CD4-positive, alpha-beta T cell (primary cell): Measurements from ENCODE around the gene BSG. TPM values are rescaled to one million over a fixed set of nuclear protein-coding genes. Genes with fewer than 3 reads are reported as not detected.
"Not testable (repeated sequence)": the region's sequence is repeated elsewhere in the genome, so short reads cannot be mapped to it uniquely, and the experiment has no call there.

Experiments
- ATAC-seq: fragments of 200-7000 bp; cut with Tn5 transposase; one replicate; pipeline ENCODE4 v1.10.0; 2022; ENCODE audit warnings: mild to moderate bottlenecking; ENCODE audit not compliant: poor library complexity
- CTCF ChIA-PET: fragments of 350-600 bp; sonication (Branson Sonifier 250); formaldehyde crosslinking; loops from one replicate; lab custom pipeline; 2021; ENCODE audit warnings: antibody characterized with exemption, inconsistent platforms; lab: Charles Lee
- POLR2A ChIA-PET: fragments of 350-600 bp; sonication (Branson Sonifier 250); formaldehyde crosslinking; loops from one replicate; lab custom pipeline; 2021; ENCODE audit warnings: antibody characterized with exemption, inconsistent platforms; lab: Charles Lee
- DNase-seq, 14 experiments: peaks; one replicate each; pipeline ENCODE4 v3.0.0-alpha.2; 2013 to 2020; ENCODE audit warnings: mixed read lengths in 2 of 14
- H3K27ac ChIP-seq, 2 donors: one replicate each; pipeline versions ENCODE4 v1.5.1 to v1.7.0; 2013; ENCODE audit warnings: low read length in 2 of 2, low read depth in 1 of 2, mild to moderate bottlenecking in 1 of 2
- H3K27me3 ChIP-seq, 2 experiments: 1 replicate in 1 of 2; 2 replicates in 1 of 2; pipeline versions ENCODE4 v1.6.1 to v1.7.0; 2013; ENCODE audit warnings: low read length in 2 of 2, control low read depth in 1 of 2, mild to moderate bottlenecking in 1 of 2, moderate library complexity in 1 of 2; ENCODE audit not compliant: insufficient read depth in 2 of 2, control insufficient read depth in 1 of 2
- H3K36me3 ChIP-seq: one replicate; pipeline ENCODE4 v1.6.1; 2013; ENCODE audit warnings: low read length, control low read depth; ENCODE audit not compliant: insufficient read depth
- H3K4me1 ChIP-seq: one replicate; pipeline ENCODE4 v1.6.1; 2013; ENCODE audit warnings: low read length, control low read depth; ENCODE audit not compliant: insufficient read depth
- H3K4me3 ChIP-seq: one replicate; pipeline ENCODE4 v1.5.1; 2013; ENCODE audit warnings: mild to moderate bottlenecking, low read length, moderate library complexity
- H3K9me3 ChIP-seq, 2 experiments: 1 replicate in 1 of 2; 2 replicates in 1 of 2; pipeline versions ENCODE4 v1.6.1 to v1.7.0; 2013; ENCODE audit warnings: low read length in 2 of 2, mild to moderate bottlenecking in 2 of 2, control low read depth in 1 of 2, moderate library complexity in 1 of 2; ENCODE audit not compliant: control insufficient read depth in 1 of 2, insufficient read depth in 1 of 2
- H3K27ac Mint-ChIP-seq: one replicate; pipeline ENCODE4 v1.8.0; 2020; ENCODE audit warnings: mixed read lengths
- H3K27me3 Mint-ChIP-seq: one replicate; pipeline ENCODE4 v1.8.0; 2021; ENCODE audit warnings: mixed read lengths
- H3K36me3 Mint-ChIP-seq: one replicate; pipeline ENCODE4 v1.8.0; 2021; ENCODE audit warnings: low read depth, mixed read lengths
- H3K4me1 Mint-ChIP-seq: one replicate; pipeline ENCODE4 v1.8.0; 2021; ENCODE audit warnings: low read depth, mixed read lengths
- H3K4me3 Mint-ChIP-seq: one replicate; pipeline ENCODE4 v1.8.0; 2020; ENCODE audit warnings: mild to moderate bottlenecking, mixed read lengths
- H3K9me3 Mint-ChIP-seq: one replicate; pipeline ENCODE4 v1.8.0; 2020; ENCODE audit warnings: mixed read lengths
- intact Hi-C, 2 experiments: fragments of 100-400 bp; cut with DNase I in 1 of 2; cut with micrococcal nuclease in 1 of 2; formaldehyde crosslinking; loops; one replicate each; pipeline versions ENCODE4 v1.15.1 to v1.9.0; 2023 to 2025; cut with DNase I, micrococcal nuclease
- total RNA-seq, 174 experiments: library from RNA in 2 of 174; stranded (reverse) in 2 of 174; gene quantifications; one replicate each; pipeline ENCODE4 v1.2.3 and lab custom pipeline; 2021 to 2026
- TF ChIP-seq, protein P1 (sequence below): fragments of 200-600 bp; IDR thresholded peaks from one replicate; pipeline ENCODE4 v1.8.0; 2022; ENCODE audit warnings: antibody characterized with exemption, mild to moderate bottlenecking

The BSG gene
- total RNA-seq, 2 experiments from 2014 or later = 68.7 to 71.6 TPM

- Mint-ChIP-seq H3K9me3 (no peaks in the 10 kb centered on the region), H3K36me3 (peaks cover 4% of the 10 kb centered on the region), H3K27me3 (peaks cover 19% of the 10 kb centered on the region), H3K27ac (no peak overlapping the region), H3K4me1 (peaks cover 5% of the 10 kb centered on the region), H3K4me3 (no peak overlapping the region)
- ChIA-PET POLR2A (interaction anchor here (0.6 to 1.5 kb wide), 4 partner anchors 12 to 79 kb away, joined by 3 to 6 read pairs (median 3); partner anchors contain the start of genes BSG and RNF126), CTCF (interaction anchor here (0.5 to 2.0 kb wide), 26 partner anchors 8 to 654 kb away, joined by 3 to 25 read pairs (median 3); partner anchors contain the start of genes BSG, CDC34, PALM and RNF126)
- Histone ChIP-seq H3K36me3 (peaks cover 35% of the 10 kb centered on the region), H3K9me3 (peaks cover 0 to 18% of the 10 kb centered on the region in 2 experiments), H3K4me1 (peaks cover 23% of the 10 kb centered on the region), H3K4me3 (no peak overlapping the region), H3K27ac (no peak overlapping the region), H3K27me3 (peaks cover 14 to 15% of the 10 kb centered on the region in 2 experiments)
- peak; percentile 69 for ATAC-seq
- DNase-seq = peak; percentile 47 to 83 (median 63)
- intact Hi-C loops = loop anchor here (1.0 to 5.0 kb wide), 2 partner anchors 78 to 150 kb away; partner anchors contain the start of gene RNF126 (in 1 of the 2)
- TF ChIP-seq, protein P1, sequence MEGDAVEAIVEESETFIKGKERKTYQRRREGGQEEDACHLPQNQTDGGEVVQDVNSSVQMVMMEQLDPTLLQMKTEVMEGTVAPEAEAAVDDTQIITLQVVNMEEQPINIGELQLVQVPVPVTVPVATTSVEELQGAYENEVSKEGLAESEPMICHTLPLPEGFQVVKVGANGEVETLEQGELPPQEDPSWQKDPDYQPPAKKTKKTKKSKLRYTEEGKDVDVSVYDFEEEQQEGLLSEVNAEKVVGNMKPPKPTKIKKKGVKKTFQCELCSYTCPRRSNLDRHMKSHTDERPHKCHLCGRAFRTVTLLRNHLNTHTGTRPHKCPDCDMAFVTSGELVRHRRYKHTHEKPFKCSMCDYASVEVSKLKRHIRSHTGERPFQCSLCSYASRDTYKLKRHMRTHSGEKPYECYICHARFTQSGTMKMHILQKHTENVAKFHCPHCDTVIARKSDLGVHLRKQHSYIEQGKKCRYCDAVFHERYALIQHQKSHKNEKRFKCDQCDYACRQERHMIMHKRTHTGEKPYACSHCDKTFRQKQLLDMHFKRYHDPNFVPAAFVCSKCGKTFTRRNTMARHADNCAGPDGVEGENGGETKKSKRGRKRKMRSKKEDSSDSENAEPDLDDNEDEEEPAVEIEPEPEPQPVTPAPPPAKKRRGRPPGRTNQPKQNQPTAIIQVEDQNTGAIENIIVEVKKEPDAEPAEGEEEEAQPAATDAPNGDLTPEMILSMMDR = peak; percentile 93
Observed at GRCh38 chr19:584240-585001, 12.0 kb downstream of the BSG start.

GRCh38 chr19:585146-585545 is 12.8 kb downstream of the BSG start:
- peaks cover 19% of the 10 kb centered on the region for H3K27me3 Mint-ChIP-seq
- not testable (repeated sequence) for H3K4me1 Mint-ChIP-seq, H3K4me3 ChIP-seq, H3K36me3 Mint-ChIP-seq, H3K27ac ChIP-seq, ATAC-seq, DNase-seq, H3K4me3 Mint-ChIP-seq, H3K27ac Mint-ChIP-seq, H3K9me3 Mint-ChIP-seq
- peaks cover 29% of the 10 kb centered on the region for H3K36me3 ChIP-seq
- intact Hi-C loops = loop anchor here in 1 of 2 experiments (5.0 kb wide), 1 partner anchor 77 kb away; the partner anchor contains the start of gene RNF126
- peaks cover 0 to 18% of the 10 kb centered on the region in 2 experiments for H3K9me3 ChIP-seq
- ChIA-PET CTCF (interaction anchor here (0.5 to 2.0 kb wide), 13 partner anchors 11 to 653 kb away, joined by 3 to 25 read pairs (median 6); partner anchors contain the start of genes BSG, CDC34 and RNF126), POLR2A (interaction anchor here (0.7 kb wide), 1 partner anchor 78 kb away, joined by 3 read pairs; the partner anchor contains the start of gene RNF126)
- H3K4me1 ChIP-seq = peaks cover 24% of the 10 kb centered on the region
- H3K27me3 ChIP-seq = peaks cover 14 to 15% of the 10 kb centered on the region in 2 experiments

DNA sequence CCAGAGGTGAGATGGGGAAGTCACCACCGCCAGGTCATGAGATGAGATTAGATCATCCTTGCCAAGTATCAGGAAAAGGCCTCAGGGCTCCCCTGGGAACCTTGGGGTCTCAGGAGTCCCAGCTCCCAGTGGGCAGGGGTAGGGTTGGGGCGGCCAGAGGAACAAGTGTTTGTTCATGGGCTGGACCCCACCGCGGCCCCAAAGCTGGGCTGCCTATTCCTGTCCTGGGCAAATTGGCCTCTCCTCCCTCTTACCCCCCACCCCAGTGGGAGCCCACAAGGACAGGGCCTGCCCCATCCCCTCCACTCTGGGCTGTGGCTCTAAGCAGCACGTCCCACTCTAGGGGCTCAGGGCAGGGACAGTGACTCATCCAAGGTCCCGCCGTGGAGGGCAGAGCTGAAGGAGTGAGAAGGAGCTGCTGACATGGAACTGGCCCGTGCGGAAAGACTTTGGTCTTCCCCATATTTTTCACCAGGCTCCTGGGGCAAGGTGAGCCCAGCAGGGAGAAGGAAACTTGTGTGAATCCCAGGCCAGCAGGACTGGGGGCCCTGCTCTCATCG is 13.2 kb downstream of the BSG start:
- DNase-seq (peak in 1 of 14 experiments; percentile 31), ATAC-seq (no peak)
- Histone ChIP-seq H3K4me3 (no peak overlapping the region), H3K27me3 (peaks cover 15 to 16% of the 10 kb centered on the region in 2 experiments), H3K36me3 (peaks cover 24% of the 10 kb centered on the region), H3K9me3 (peaks cover 0 to 18% of the 10 kb centered on the region in 2 experiments), H3K4me1 (peaks cover 27% of the 10 kb centered on the region), H3K27ac (no peak overlapping the region)
- H3K4me3 Mint-ChIP-seq = no peak overlapping the region
- ChIA-PET CTCF (interaction anchor here (0.6 to 2.0 kb wide), 4 partner anchors 21 to 149 kb away, joined by 3 to 9 read pairs (median 4); no protein-coding TSS in a partner anchor), POLR2A (no interaction called here)
- peaks cover 5% of the 10 kb centered on the region for H3K4me1 Mint-ChIP-seq
- H3K36me3 Mint-ChIP-seq = peaks cover 4% of the 10 kb centered on the region
- intact Hi-C loops = loop anchor here in 1 of 2 experiments (5.0 kb wide), 1 partner anchor 77 kb away; the partner anchor contains the start of gene RNF126
- TF ChIP-seq, protein P1 = no peak
- peaks cover 19% of the 10 kb centered on the region for H3K27me3 Mint-ChIP-seq
- H3K27ac Mint-ChIP-seq = no peak overlapping the region
- no peaks in the 10 kb centered on the region for H3K9me3 Mint-ChIP-seq
